ENCODE measurements around the gene COPS6.

DNA sequence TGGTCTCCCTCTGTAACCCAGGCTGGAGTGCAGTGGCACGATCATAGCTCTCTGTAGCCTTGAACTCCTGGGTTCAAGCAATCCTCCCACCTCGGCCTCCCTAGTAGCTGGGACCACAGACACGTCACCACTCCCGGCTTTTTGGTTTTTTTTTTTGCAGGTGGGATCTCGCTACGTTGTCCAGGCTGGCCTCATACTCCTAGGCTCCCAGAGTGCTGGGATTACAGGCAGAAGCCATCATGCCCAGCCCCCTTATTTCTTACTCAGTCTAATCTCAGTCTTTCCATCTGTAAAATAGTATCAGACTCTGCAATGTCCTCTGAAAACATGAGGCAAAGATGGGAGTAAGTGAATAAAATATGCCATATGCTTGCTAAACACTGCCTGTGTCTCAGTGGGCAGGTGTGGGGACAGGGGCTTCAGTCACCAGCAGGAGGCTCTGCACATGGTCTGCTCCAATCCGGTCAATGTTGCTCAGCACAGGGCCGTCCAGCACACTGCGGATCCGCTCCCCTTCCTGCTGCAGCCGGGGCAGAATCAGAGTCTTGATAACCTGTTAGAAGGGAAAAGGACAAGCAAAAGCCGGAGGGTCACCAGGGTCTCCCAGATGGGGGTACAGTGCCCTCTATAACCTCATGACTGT is 20.9 kb downstream of the COPS6 start:
- TF ChIP-seq ZBTB1 (tag by site-specific recombination; IDR thresholded peaks at IDR 0.05) (no peak), ZNF530 (tag by site-specific recombination; IDR thresholded peaks at IDR 0.05; ENCODE audit: low read depth) (no peak), ZNF24 (tag by site-specific recombination; IDR thresholded peaks at IDR 0.05) (no peak), ZBTB21 (tag by site-specific recombination; IDR thresholded peaks at IDR 0.05) (no peak), CTCF (tag by site-specific recombination; IDR thresholded peaks at IDR 0.05) (no peak), KLF16 (tag by site-specific recombination; IDR thresholded peaks at IDR 0.05) (no peak), ZNF302 (tag by site-specific recombination; IDR thresholded peaks at IDR 0.05; ENCODE audit: low read depth) (no peak), ZNF214 (tag by site-specific recombination; IDR thresholded peaks at IDR 0.05; ENCODE audit: borderline replicate concordance) (no peak), ZFP37 (tag by site-specific recombination; IDR thresholded peaks at IDR 0.05) (no peak), REST (tag by site-specific recombination; IDR thresholded peaks at IDR 0.05) (no peak), ZNF274 (IDR thresholded peaks at IDR 0.05; ENCODE audit: low read length) (no peak), ZNF274 (tag by site-specific recombination; IDR thresholded peaks at IDR 0.05; ENCODE audit: borderline replicate concordance) (no peak)
- TF ChIP-seq, protein P1, sequence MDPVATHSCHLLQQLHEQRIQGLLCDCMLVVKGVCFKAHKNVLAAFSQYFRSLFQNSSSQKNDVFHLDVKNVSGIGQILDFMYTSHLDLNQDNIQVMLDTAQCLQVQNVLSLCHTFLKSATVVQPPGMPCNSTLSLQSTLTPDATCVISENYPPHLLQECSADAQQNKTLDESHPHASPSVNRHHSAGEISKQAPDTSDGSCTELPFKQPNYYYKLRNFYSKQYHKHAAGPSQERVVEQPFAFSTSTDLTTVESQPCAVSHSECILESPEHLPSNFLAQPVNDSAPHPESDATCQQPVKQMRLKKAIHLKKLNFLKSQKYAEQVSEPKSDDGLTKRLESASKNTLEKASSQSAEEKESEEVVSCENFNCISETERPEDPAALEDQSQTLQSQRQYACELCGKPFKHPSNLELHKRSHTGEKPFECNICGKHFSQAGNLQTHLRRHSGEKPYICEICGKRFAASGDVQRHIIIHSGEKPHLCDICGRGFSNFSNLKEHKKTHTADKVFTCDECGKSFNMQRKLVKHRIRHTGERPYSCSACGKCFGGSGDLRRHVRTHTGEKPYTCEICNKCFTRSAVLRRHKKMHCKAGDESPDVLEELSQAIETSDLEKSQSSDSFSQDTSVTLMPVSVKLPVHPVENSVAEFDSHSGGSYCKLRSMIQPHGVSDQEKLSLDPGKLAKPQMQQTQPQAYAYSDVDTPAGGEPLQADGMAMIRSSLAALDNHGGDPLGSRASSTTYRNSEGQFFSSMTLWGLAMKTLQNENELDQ (tag by site-specific recombination; IDR thresholded peaks at IDR 0.05; ENCODE audit: low read depth), result no peak

Measured in HEK293 (cell line).